HG03442 (cell line): Measurements from ENCODE around the gene NQO2.
"Not testable (repeated sequence)": the region's sequence is repeated elsewhere in the genome, so short reads cannot be mapped to it uniquely, and the experiment has no call there.

Experiments used
- ATAC-seq: cut with Tn5 transposase; IDR thresholded peaks from one replicate; pipeline ENCODE4 v1.9.1; 2021; ENCODE audit warnings: mild to moderate bottlenecking, moderate library complexity; ENCODE audit not compliant: unreplicated experiment

Gene NQO2

DNA sequence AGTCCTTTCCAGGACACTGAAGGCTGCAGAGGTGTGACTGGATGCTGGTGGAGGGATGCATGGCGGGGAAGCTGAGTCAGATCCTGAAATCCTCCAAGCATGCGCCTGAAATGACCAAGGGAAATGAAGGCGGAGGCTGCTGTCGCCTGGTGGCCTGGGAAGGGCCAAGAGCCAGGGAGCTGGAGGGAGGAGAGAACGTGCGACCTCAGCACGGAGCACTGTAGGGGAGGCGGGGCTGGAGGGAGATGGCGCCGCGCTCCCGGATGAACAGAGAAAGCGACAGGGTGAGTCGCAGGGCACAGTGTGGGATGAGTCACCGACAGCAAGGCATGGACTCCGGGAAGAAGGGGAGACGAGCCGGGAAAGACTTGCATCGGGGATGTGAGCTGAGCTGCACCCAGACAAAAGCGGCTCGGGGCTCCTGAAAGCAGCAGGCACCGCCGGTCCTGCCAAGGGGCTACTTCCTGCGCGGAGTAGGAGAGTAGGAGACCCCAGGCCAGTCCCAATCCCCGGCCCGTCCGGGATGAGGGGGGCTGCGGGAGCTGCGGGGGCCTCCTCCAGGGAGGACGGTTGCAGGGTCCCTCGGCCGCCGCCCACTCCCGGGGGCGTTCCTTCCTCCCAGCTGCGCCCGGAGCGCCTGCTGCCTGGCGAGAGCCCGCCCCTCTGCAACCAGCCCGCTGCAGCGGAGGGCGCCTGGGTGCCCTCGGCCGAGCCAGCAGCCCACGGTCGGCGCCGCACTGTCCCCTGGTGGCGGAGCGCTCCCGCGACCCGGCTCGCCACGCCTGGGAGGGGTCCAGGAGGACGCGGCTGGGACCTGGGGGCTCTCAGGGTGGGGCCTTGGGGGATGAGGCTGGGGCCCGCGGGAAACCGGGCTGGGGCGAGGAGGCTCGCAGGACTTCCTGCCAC is 11.0 kb upstream of the NQO2 start:
- ATAC-seq: peak; percentile 60

GRCh38 chr6:2989332-2990247 is 10.1 kb upstream of the NQO2 start:
- peak; percentile 64 for ATAC-seq

GRCh38 chr6:2990248-2990931 is 9.3 kb upstream of the NQO2 start:
- no peak for ATAC-seq

GRCh38 chr6:2990932-2991506 is 8.7 kb upstream of the NQO2 start:
- ATAC-seq: no peak

DNA sequence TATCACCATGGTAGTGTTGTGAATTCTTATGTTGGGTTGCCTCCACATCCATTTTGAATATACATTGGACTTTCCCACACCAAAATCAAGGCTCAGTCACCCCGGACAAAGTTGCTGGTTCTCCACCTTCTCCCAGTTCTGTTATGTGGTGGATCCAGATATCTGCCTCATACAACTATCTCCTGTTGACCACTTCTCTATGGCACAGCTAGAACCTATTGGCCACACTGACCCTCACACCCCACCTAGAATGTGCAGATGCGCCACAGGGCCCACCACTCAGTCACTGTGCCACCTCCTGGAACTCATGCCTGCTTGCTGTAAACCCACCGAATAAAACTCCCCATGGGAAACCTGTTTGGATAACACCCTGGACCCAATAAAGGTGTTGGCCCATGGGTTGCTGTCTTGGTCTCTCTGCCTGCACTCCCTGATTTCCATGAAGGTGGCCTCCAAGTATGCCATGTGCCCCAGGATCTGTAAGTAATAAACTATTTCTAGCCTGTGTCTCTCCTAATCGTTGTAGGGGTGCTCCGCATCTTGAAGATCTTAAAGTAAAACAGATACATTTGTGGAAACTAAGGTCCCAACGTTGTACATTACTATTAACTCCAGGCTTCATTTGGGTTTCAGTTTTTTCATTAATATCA is 7.2 kb upstream of the NQO2 start:
- ATAC-seq: no peak

GRCh38 chr6:2993755-2994317 is 5.9 kb upstream of the NQO2 start:
- ATAC-seq: no peak

DNA sequence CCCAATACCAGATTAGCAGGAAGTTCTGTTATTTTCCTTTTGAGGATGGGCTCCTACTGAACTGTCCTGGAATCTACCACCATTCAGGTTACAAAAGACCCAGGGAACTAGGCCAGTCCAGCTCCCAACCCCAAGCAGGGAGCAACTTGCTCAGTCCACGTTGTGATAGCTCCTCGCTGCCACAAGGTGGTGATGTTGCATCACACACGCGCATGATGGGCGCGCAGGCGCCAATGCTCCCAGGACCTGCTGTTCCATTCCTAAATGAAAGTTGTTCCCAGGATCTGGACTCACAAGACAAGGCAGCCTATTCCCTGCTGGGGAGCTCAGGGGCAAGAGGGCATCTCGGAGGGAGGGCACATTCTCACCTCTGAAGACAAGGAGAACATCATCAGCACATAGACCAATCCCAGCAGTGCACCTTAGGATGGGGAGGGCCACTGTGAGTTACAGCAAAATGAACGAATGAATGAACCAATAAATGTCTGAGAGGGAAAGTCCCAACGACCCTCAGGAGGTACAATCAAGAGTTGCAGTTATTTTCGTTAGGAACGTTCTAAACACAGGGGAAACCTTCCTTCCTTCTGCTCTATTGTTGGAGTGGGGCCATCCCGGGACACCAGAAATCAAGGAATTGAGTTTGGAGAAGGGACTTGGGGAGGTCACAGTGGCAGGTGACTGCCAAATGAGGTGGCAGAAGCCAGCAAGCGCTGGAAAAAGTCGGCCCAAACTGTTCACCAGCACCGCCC is 1.3 kb upstream of the NQO2 start:
- ATAC-seq: not testable (repeated sequence)

- ATAC-seq: peak; percentile 12
These were observed 586 bp upstream of the NQO2 start for GRCh38 chr6:2998998-2999617.

DNA sequence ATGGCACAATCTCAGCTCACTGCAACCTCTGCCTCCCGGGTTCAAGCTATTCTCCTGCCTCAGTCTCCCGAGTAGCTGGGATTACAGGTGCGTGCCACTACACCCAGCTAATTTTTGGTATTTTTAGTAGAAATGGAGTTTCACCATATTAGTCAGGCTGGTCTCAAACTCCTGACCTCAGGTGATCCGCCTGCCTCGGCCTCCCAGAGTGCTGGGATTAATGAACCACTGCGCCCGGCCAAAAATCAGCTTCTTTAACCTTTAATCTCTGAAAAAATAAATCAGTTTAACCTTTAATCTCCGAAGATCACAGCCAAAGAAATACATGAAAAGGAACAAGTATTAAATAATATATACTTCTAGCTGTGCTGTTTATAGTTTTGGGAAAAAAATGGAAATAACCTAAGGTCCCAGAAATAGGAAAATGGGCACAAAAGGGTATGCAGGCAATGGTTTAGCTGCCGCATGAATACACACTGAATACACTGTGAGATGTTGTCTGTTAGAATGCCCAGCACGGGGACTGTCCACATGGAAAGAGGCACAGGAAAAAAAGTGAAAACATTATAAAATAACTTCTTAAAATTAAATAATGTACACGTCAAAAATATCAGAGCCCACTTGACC is 1.6 kb downstream of the NQO2 start:
- ATAC-seq: no peak

DNA sequence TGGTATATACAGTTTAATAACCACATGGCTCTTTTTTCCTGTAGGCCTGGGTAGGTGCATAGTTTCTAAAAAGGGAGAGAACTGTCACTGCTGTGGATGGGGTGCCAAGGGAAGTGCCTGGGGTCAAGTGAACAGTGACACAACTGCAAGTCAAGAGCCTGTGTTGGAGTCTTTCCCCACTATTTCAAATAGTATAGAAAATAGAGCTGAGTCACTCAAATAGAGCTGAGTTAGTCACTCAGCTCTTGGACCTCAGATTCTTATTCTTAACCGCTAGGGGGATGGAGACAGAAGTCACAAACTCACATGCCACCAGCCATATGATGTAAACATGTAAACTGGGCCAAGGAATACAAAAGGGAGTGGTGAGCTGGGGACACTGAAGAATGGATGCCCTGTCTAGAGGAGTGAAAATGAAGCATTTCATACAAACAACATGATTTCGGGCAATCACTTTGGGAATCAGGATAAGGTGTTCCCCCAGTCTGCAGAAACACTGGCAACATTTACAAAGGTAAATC is 2.1 kb downstream of the NQO2 start:
- no peak for ATAC-seq

DNA sequence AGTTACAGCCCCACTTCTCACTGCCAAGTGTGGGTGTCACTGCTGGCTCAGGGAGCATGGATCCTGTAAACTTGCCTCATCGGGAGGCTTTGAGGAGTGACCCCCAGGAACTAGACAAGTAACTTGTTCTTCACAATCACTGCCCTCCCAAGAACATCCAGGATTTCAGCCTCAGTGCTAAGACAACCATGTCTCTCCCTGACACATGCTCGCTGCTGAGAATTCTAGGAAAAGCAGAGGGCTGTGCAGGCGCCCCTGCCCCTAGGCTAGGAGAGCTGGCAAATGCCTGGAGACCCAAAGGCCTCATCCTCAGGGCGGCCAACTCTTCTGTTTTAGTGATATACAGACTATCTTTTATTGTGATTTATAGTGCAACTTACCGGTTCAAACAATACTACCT is 3.5 kb downstream of the NQO2 start:
- not testable (repeated sequence) for ATAC-seq

DNA sequence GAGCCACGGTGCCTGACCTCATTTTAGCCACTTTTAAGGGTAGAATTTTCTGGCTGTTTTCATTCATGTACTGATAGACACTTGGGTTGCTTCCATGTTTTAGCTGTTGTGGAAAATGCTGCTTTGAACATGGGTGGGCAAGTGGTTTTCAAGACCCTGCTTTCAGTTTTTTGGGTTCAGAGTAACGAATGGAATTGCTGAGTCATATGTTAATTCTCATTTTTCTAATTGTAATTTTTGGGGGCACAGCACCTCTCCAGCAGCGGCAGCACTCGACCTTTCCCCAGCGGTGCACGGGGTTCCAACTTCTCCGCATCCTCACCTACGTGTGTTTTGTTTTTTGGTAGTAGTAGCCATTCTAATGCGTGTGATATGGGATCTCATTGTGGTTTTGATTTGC is 5.4 kb downstream of the NQO2 start:
- no peak for ATAC-seq

- ATAC-seq: no peak
These were observed 6.2 kb downstream of the NQO2 start for GRCh38 chr6:3005874-3006273.

- ATAC-seq: no peak
These were observed 6.8 kb downstream of the NQO2 start for GRCh38 chr6:3006476-3006875.

DNA sequence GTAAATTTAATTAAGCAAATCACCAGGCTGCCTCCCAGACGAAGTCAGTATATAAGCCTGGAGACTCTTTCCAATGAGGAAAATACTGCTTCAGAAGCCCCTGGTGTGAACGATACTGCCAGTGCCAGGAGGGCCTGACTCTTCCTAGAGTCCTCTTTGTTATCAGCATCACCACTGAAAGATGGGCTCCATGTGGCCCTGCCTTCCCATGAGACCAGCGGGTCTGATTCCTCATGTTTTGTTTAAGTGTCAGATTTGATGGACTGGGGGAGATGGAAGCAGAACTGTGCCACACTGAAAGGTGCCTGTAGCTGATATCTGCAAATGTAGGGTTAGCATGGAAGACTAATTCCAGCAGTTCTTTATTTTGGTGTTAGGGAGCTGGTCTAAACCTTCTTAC is 7.9 kb downstream of the NQO2 start:
- no peak for ATAC-seq

GRCh38 chr6:3008712-3009265 is 9.1 kb downstream of the NQO2 start:
- not testable (repeated sequence) for ATAC-seq

- no peak for ATAC-seq
These were observed 10.2 kb downstream of the NQO2 start for GRCh38 chr6:3009930-3010329.

- no peak for ATAC-seq
These were observed 11.5 kb downstream of the NQO2 start for GRCh38 chr6:3011158-3011557.
